H1 (cell line): ENCODE measurements around the gene FAM149A. TPM values are rescaled to one million over a fixed set of nuclear protein-coding genes. Genes with fewer than 3 reads are reported as not detected.

ENCODE experiments used
- CTBP2 ChIP-seq: IDR thresholded peaks from 2 replicates; pipeline ENCODE4 v1.7.0; 2011; ENCODE audit warnings: borderline replicate concordance, mild to moderate bottlenecking, moderate library complexity, mixed read lengths, low read length; ENCODE audit not compliant: insufficient read depth, insufficient read length
- E2F6 ChIP-seq: IDR thresholded peaks from 2 replicates; pipeline ENCODE4 v1.6.1; 2012; ENCODE audit warnings: inconsistent platforms
- KDM1A ChIP-seq: fragments of 200-600, 300-600 bp; sonication (generic); IDR thresholded peaks from 2 replicates; pipeline ENCODE4 v1.7.1; 2016; ENCODE audit warnings: mild to moderate bottlenecking, low read length, borderline replicate concordance
- TAF1 ChIP-seq: IDR thresholded peaks from 2 replicates; pipeline ENCODE4 v1.6.1; 2011; ENCODE audit warnings: mild to moderate bottlenecking, low read depth, low read length
- polyA plus RNA-seq, 7 experiments: library from polyadenylated mRNA; depleted of rRNA in 3 of 7; stranded (reverse) in 5 of 7; unstranded in 2 of 7; fragments of >200 nt in 5 of 7; fragments of 200-250 nt in 2 of 7; gene quantifications; 1 replicate in 5 of 7; 2 replicates in 1 of 7; 4 replicates in 1 of 7; pipeline versions ENCODE4 v1.2.1 to v1.2.3, GENCODE V29; 2011 to 2013; ENCODE audit warnings: missing spikeins in 2 of 7, mixed read lengths in 2 of 7
- total RNA-seq: library from RNA; stranded (reverse); fragmentation: NEBNext Ultra II Directional; extraction: Animal tissue kit (Norgen Biotek cat#: 25700); gene quantifications from 2 replicates; pipeline ENCODE4 v1.2.1, GENCODE V29; 2021

Gene FAM149A
- total and polyA plus RNA-seq, 2 of the 8 experiments (the other 6 are each of a cell fraction or from before 2014, with no cell fraction given) = 6.1 to 8.5 TPM

GRCh38 chr4:186134861-186135260 lies 30.4 kb downstream of the FAM149A start (continued):
- no peak for TF ChIP-seq KDM1A
- TF ChIP-seq CTBP2 = no peak
- TF ChIP-seq E2F6 = no peak
- no peak for TF ChIP-seq TAF1
- TF ChIP-seq, all 59 proteins: peak for 0
